MM.1S (cell line): ENCODE data around the gene ADAMTS13.

Source experiments
- CTCF ChIP-seq: fragments of 300-600 bp; sonication (generic); IDR thresholded peaks from 2 replicates; pipeline ENCODE4 v1.5.1; 2016; ENCODE audit warnings: antibody characterized with exemption, low read length, mixed read lengths
- EZH2phosphoT487 ChIP-seq: fragments of 300-600 bp; sonication (generic); IDR thresholded peaks from 2 replicates; pipeline ENCODE4 v1.6.1; 2018; ENCODE audit warnings: antibody characterized with exemption, low read length

- TF ChIP-seq EZH2phosphoT487 (no peak), CTCF (no peak)
These were observed 43.7 kb upstream of the ADAMTS13 start for GRCh38 chr9:133378408-133378962.
